GM18868 (cell line): ENCODE measurements around the gene TANC1.

Experiments
- ATAC-seq: cut with Tn5 transposase; IDR thresholded peaks from one replicate; pipeline ENCODE4 v1.9.1; 2021; ENCODE audit warnings: mild to moderate bottlenecking, moderate library complexity; ENCODE audit not compliant: unreplicated experiment

Gene TANC1

GRCh38 chr2:158993721-158994587, 25.5 kb downstream of the TANC1 start:
- no peak for ATAC-seq

GRCh38 chr2:158994920-158995676, 26.7 kb downstream of the TANC1 start:
- peak; percentile 67 for ATAC-seq

- ATAC-seq: no peak
Measured at GRCh38 chr2:158995677-158996049, 27.2 kb downstream of the TANC1 start.

GRCh38 chr2:158996378-158996993, 28.0 kb downstream of the TANC1 start:
- no peak for ATAC-seq

GRCh38 chr2:158997037-158997790, 28.8 kb downstream of the TANC1 start:
- no peak for ATAC-seq

GRCh38 chr2:158998551-158999248, 30.3 kb downstream of the TANC1 start:
- no peak for ATAC-seq

- no peak for ATAC-seq
Measured at GRCh38 chr2:158999458-158999857, 31.0 kb downstream of the TANC1 start.

- ATAC-seq: no peak
Measured at GRCh38 chr2:159000072-159000471, 31.6 kb downstream of the TANC1 start.

GRCh38 chr2:159002462-159003111, 34.1 kb downstream of the TANC1 start:
- no peak for ATAC-seq

GRCh38 chr2:159003555-159003954, 35.1 kb downstream of the TANC1 start:
- ATAC-seq: no peak

GRCh38 chr2:159004849-159005248, 36.4 kb downstream of the TANC1 start:
- ATAC-seq: no peak

GRCh38 chr2:159009940-159010339, 41.5 kb downstream of the TANC1 start:
- ATAC-seq: no peak

- ATAC-seq: no peak
Measured at GRCh38 chr2:159010340-159010739, 41.9 kb downstream of the TANC1 start.

- no peak for ATAC-seq
Measured at GRCh38 chr2:159010963-159011362, 42.5 kb downstream of the TANC1 start.

GRCh38 chr2:159012142-159012541, 43.7 kb downstream of the TANC1 start:
- no peak for ATAC-seq

- ATAC-seq: no peak
Measured at GRCh38 chr2:159013103-159013502, 44.7 kb downstream of the TANC1 start.

GRCh38 chr2:159015174-159015573, 46.7 kb downstream of the TANC1 start:
- no peak for ATAC-seq

GRCh38 chr2:159015823-159016222, 47.4 kb downstream of the TANC1 start:
- ATAC-seq: no peak

- ATAC-seq: no peak
Measured at GRCh38 chr2:159017837-159018236, 49.4 kb downstream of the TANC1 start.

GRCh38 chr2:159019021-159019420, 50.6 kb downstream of the TANC1 start:
- no peak for ATAC-seq
